HG03066 (cell line): Measurements from ENCODE around the gene PLN.

Experiments
- ATAC-seq: cut with Tn5 transposase; IDR thresholded peaks from one replicate; pipeline ENCODE4 v1.9.1; 2021; ENCODE audit warnings: low read depth; ENCODE audit not compliant: unreplicated experiment

Gene PLN

DNA sequence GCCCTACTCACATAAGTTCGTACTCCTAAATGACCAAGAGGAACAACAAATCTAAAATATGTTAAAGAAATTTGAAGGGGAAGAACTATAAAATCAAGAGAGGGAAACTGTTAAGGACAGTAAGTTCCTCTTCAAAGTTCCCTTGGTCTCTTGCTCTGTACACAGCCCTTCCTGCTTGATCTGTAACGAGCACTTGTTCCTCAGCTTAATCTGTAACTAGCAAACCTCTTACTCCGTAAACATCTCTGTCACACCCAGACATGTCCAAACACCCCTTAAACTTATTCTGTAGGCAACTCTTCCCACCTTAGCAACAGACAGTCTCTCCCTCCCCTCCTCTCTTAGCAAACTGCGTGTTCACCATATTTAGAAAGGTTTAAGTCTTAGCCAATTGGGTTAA is 29.9 kb downstream of the PLN start:
- ATAC-seq: no peak

DNA sequence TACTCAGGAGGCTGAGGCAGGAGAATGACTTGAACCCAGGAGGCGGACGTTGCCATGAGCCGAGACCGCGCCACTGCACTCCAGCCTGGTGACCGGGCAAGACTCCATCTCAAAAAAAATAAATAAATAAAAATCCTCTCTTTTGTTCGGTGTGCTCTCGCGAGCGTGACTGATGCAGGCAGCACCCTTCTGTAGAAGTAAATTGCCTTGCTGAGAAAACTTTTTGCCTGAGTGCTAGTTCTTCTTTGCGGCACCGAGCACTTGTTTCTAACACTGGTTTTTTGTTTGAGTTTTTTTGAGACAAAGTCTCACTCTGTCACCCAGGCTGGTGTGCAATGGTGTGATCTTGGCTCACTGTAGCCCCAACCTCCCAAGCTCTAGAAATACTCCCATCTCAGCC is 30.5 kb downstream of the PLN start:
- no peak for ATAC-seq

DNA sequence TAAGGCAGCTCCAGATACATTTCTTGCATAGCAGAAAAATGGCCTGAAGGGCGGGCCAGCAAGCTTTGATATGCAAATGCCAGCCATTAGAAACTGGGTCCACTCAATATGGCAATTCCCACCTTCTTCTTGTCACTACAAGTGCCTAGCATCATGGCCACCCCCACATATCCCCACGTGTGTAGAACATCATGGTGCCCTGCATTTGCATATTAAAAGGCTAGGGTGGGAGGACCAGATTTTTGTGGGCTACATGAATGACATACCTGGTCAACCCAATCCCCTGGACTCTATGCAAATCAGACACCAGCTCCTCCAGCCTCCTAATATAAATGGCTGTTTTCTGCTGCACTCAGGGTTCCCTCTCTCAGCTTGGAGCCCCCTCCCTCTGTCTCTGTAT is 31.7 kb downstream of the PLN start:
- no peak for ATAC-seq

DNA sequence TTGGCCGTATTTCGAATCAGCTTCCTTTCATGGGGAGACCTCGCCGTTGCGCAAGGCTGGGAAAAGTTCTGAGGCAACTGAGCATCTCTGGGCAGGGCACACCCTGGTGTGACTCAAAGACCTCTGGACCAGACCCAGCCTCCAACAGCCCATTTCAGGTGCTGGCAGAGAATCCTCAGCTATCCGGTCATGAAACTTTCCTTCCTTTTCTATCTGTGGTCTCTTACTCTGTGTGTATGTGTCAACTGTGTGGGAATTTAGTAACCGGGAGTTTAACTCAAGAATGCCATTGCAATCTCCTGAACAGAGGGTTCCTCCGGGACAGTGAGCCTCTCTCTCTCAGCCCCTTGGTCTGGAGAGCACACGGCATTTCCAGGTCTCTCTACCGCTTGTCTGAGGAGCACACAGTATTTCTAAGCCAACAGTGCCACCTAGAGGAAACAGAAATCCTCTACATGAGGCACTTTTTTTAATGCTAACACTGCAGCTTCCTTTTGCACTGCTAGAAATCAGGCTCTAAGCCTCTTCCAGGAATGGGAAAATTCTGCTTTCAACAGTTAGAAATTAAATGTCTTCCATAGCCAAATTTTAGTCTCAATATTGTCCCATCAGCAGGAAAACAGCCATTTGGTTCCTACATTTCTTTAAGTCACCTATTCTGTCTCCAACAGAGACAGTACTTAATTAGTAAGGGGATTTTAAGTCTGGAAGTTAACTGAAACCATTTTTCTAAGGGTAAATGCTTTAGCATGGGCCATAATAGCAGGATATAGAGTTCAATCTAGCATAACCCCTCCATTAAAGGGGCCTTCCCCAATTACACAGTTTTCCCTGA is 32.7 kb downstream of the PLN start:
- no peak for ATAC-seq

DNA sequence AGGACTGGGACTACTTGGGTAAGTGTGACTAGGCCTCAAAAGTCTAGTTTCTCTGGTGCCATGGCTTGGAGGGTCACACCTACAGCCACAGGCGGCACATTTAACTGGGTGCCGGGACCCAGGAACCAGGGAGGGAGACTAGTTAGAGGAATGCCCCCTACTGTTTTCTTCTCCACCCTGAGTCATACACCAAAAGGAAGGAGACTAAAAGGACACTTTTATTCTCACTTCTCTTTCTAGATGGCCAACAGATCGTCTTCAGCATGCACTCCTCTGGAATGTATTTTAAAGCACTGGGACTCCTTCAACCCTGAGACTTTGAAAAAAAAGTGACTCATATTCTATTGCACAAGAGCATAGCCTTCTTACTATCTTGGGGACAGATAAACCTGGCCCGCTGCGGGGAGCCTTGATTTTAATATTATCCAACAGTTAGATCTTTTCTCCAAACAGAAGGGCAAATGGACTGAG is 33.4 kb downstream of the PLN start:
- no peak for ATAC-seq

DNA sequence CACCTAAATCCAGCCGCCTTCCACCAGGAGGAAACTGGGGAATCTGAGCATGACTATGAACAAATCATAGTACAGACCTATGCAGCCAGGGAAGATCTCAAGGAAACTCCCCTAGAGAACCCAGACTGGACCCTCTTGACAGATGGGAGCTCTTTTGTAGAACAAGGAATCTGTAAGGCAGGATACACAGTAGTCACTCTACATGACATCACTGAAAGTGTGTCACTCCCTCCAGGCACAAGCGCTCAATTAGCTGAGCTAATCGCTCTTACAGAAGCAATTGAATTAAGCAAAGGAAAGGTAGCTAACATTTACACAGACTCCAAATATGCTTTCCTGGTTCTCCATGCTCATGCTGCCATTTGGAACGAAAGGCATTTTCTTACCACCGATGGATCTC is 36.8 kb downstream of the PLN start:
- no peak for ATAC-seq

DNA sequence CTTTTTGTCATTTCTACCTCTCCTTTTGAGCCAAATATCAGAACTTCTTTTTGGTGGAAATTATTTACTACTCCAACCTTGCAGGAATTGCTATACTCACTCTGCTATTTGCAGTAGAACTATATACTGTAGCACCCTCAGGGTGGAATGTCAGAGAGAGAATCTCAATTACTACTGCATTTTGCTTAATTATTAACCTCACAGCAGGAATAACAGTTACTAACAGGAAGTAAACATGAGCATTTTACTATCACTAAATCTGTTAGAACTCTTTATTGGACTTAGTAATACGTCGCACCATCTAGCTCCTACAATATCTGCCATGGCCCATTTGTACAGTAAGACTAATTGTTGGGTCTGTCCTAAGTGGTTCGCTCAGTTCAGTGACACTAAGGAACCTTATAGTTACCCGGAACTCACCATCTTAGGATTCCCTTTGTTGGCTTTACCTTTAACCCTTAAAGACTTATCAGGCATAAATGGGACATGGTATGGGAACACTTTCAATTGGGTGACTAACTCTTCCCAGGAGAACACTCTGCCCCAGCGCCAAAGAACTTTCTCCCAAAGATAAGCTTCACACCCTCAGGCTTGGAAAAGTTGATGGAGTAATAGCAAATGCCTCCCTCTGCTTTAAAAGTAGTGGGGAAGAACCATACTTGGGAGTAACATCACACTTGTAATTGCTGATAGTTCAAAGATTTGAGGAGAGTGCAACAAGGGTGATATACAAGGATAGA is 38.8 kb downstream of the PLN start:
- ATAC-seq: no peak

DNA sequence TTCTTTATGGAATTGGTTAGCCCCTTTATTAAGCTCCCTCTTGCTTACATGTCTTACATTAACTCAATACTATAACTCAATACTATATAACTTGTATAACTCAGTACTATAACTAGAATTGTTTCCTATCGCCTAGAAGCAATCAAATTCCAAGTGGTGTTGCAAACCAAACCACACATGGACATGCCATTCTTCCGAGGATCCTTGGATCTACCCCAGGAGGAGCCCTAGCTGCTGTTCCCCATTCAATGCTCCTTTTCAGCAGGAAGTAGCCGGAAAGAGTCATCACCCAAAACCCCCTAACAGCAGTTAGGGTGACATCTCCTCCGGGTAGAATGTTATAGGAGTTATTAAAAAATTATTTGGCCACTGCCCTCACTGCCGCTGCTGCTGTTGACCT is 40.5 kb downstream of the PLN start:
- ATAC-seq: no peak

DNA sequence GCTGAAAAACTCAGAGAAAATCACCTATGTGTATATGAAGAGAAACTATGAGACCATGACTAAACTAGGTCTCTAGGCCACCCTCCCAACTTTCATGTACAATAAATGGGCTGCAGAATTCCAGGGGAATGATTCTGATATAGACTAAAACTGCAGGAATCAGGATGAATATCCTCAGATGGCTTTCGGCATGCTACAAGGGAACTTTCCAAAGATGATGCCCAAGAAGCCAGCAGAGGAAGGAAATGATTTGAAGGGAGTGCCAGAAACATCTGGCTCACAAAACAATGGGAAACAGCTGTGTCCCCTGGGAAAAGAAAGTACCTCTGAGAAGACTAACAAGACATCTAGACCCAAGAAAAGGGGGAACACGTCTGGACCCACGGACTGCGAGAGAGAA is 41.1 kb downstream of the PLN start:
- no peak for ATAC-seq

DNA sequence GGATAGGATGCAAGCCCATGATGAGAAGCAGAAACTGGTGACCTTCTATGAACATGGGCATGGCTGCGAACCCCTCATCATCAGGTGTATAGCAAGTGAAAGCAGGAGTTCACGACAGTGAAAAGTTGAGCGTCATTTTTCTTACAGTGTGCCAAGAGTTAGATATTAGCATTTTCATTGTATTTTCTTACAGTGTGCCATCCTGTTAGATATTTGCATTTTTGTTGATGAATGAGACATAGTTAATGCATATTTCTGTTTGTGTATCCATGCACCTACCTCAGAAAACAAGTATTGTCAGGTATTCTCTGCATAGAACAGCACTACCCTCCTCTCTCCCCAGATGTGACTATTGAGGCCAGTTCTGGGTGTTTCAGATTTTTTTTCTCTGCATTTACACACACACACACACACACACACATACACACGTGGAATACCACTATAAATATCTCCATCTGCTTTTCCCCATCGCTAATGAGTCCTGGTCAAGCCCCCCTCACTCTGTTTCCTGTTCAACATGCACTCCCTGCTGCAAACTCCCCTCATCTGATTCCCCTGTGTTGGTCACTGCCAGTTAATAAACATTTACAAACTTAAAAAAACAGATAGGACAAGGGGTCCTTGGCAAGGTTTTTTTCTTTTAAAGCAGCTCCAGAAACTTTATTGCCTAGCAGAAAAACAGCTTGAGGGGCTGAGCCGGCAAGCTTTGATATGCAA is 41.7 kb downstream of the PLN start:
- ATAC-seq: no peak

DNA sequence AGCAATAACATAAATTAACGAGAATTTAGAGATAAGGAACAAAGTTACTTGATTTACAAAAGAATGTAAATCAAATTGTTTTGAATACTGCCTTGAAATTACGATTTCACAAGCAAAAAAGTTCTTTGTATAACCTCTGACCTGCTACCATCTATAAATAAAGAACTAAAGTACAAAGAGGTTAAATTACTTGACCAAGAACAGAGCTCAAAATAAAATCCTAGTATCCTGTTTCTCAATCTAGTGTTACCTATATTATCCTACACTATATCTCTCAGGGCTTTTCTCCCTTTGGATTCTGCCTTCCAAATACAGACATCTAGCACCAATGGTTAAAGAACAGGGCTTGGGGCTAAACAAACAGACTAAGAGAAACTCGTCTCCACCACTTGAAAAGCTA is 43.8 kb downstream of the PLN start:
- ATAC-seq: no peak

DNA sequence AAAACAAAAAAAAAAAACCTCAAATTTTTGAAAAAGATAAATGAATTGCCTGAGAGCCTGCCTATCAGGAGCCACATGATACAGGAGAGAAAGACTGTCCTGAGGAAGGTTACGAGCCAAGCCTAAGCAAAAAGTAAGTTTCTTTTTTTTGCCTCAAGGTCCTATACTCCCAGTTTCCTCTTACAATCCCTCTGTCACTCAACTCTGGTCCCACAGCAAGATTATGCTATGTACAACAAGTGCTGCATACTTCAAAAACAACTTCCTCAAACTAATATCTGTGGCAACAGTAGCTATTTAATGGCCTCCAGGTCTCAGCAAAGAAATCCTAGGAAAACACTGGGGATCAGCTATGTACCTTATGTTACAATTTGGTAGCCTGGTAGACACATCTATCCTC is 46.8 kb downstream of the PLN start:
- no peak for ATAC-seq

DNA sequence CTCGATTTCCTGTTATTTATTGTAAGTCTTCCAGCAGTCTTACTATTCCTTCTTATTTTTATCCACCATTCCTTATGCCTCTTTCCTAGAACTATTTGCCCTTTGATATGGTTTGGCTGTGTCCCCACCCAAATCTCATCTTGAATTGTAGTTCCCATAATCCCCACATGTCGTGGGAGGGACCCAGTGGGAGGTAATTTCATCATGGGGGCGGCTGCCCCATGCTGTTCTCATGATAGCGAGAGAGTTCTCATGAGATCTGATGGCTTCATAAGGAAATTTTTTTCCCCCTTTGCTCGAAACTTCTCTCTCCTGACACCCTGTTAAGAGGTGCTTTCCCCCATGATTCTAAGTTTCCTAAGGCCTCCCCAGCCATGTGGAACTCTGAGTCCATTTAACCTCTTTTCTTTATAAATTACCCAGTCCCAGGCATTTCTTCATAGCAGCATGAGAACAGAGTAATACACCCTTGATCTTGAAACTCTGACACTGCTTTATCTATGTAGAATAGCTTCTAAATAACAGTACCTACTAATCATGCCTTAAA is 48.8 kb downstream of the PLN start:
- no peak for ATAC-seq

DNA sequence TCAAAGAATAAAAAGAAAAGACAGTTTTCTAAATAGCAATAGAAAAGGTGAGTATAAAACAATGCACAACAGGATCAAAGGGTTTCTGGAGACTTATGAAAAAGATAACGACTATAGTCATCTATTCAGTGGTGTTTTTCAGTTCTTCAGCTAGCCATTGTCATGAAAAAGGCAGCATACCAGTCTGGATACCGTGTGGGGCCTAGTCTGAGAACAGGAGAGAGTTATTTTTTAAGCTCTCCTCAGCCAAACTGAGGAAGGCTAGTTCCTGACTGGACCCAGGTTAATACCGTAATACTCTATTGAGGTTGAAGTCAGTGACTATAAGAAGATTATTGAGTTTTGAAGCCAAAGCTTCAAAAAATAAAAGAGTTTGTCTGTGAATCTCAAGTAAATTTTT is 49.5 kb downstream of the PLN start:
- no peak for ATAC-seq

DNA sequence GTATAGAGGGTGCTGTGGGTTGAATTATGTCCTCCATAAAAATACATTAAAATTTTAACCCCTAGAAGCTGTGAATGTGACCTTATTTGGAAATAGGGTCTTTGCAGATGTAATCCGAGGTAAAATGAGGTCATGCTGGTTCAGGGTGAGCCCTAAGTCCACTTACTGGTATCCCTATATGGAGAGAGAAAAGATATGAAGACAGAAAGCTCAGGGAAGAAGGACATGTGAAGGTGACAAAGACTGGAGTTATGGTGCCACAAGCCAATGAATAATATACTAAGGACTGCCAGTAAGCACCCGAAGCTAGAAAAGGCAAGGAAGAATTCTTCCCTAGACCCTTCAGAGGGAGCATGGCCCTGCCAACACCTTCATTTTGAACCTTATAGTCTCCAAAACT is 50.2 kb downstream of the PLN start:
- no peak for ATAC-seq

DNA sequence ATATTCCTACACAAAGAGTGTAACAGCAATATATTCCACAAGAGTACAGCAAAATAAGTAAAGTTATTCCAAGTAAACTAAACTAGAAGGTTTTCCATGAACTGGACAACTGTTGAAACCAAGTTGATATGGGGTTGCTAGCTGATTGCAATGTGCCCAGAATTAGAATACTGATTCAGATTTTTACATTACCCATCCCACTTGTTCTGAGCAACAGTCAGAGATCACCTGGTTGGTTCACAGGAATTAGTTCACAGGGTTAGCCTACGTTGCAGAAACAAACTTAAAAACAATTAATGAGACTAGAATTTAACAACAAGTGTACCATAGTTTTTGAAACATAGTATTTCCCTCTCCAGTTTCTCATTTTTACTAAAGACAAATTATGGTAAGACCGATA is 54.2 kb downstream of the PLN start:
- ATAC-seq: no peak

DNA sequence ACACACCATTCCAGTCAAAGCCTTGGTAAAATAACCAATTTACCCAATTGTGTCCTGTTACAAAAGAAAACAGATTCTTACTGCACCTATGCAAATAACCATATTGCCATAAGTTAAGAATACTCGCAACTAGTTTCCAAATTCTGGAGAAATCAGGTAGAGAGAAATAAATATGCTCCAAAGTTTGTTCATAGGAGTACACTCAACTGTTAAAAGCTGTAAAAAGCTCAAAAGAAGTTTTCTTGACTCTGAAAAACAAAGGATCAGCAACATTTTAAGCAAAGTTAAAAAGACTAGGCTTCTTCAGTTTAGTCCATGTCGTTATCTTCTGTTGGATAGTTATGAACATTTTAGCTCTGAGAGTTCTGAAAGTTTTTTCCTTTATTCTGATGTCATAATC is 55.3 kb downstream of the PLN start:
- no peak for ATAC-seq

DNA sequence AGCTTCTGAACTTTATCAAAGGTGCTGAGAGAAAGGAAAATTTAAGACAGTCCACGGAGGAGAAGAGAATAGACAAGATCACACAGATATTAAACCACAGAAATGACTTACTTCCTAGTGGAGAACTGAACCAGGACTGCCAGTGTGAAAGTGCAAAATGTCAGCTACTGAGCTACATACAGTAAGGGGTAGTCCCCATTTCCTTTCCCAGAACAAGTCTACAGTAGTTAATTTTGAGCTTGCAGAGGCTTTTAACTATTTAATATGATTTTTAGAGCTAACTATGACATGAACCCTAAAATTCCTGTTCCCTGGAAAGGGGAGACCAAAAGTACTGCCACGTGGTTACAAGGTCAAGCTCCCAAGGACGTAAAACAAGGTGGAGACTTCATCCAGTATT is 58.2 kb downstream of the PLN start:
- ATAC-seq: no peak

DNA sequence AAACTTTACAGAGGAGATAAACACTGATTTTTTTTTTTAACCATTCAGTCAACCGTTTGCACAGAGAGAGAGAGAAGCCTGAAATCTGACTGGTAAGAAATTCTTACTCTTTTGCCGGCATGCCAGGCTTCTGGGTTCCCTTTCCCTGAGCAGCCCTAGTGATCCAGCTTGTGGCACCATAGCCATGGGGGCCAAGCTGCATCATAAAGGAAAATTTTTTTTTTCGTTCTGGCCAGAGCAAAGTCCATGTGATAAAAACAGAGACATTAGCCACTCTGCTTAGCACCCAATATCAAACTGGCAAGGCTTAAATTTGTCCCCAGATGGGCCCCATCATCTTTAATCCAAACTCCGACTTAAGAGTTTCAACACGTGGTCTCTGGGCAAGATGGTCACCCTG is 58.8 kb downstream of the PLN start:
- ATAC-seq: no peak
